OCI-LY1 (cell line): ENCODE measurements around the gene KCTD16.

Source experiments
- H2AFZ ChIP-seq: fragments of 200-600 bp; sonication (generic), shearing (Covaris generic); 2 replicates; pipeline ENCODE4 v1.6.0; 2014; ENCODE audit warnings: antibody characterized with exemption, mild to moderate bottlenecking, low read length
- H3F3A ChIP-seq: fragments of 200-600 bp; sonication (generic), shearing (Covaris generic); 2 replicates; pipeline ENCODE4 v1.6.0; 2014; ENCODE audit warnings: mild to moderate bottlenecking, antibody characterized with exemption, low read length, moderate library complexity; ENCODE audit not compliant: insufficient read depth
- H3K27ac ChIP-seq: fragments of 200-600 bp; sonication (generic); 2 replicates; pipeline ENCODE4 v1.5.1; 2014; ENCODE audit warnings: low read length, mixed run types, mild to moderate bottlenecking, low read depth; ENCODE audit not compliant: poor library complexity, severe bottlenecking
- H3K27me3 ChIP-seq: fragments of 200-600 bp; sonication (generic); 2 replicates; pipeline ENCODE4 v1.6.0; 2014; ENCODE audit warnings: antibody characterized with exemption, mild to moderate bottlenecking, low read length, moderate library complexity; ENCODE audit not compliant: insufficient read depth
- H3K36me3 ChIP-seq: fragments of 200-600 bp; sonication (generic); 2 replicates; pipeline ENCODE4 v1.6.1; 2014; ENCODE audit warnings: mild to moderate bottlenecking, antibody characterized with exemption, low read length, moderate library complexity, mixed read lengths; ENCODE audit not compliant: insufficient read depth
- H3K4me1 ChIP-seq: fragments of 200-600 bp; sonication (generic); 2 replicates; pipeline ENCODE4 v1.5.1; 2014; ENCODE audit warnings: mild to moderate bottlenecking, low read length, moderate library complexity; ENCODE audit not compliant: insufficient read depth, severe bottlenecking
- H3K4me2 ChIP-seq: fragments of 200-600 bp; sonication (generic), shearing (Covaris generic); 2 replicates; pipeline ENCODE4 v1.6.1; 2014; ENCODE audit warnings: low read length
- H3K4me3 ChIP-seq: fragments of 200-600 bp; sonication (generic); 2 replicates; pipeline ENCODE4 v1.5.1; 2014; ENCODE audit warnings: low read length, low read depth, mild to moderate bottlenecking, mixed read lengths; ENCODE audit not compliant: poor library complexity, severe bottlenecking
- H3K79me2 ChIP-seq: fragments of 200-600 bp; shearing (Covaris generic); 2 replicates; pipeline ENCODE4 v1.6.1; 2016; ENCODE audit warnings: mixed run types, low read length, mixed read lengths; ENCODE audit not compliant: insufficient read depth
- H3K9ac ChIP-seq: fragments of 200-600 bp; sonication (generic), shearing (Covaris generic); 2 replicates; pipeline ENCODE4 v1.6.1; 2014; ENCODE audit warnings: mild to moderate bottlenecking, low read length, mixed read lengths
- H3K9me2 ChIP-seq: fragments of 200-600 bp; sonication (generic), shearing (Covaris generic); 2 replicates; pipeline ENCODE4 v1.6.1; 2014; ENCODE audit warnings: low read depth, mild to moderate bottlenecking, low read length, mixed read lengths
- H3K9me3 ChIP-seq: fragments of 200-600 bp; shearing (Covaris generic); 2 replicates; pipeline ENCODE4 v1.6.1; 2014; ENCODE audit warnings: low read length, mixed read lengths
- H4K20me1 ChIP-seq: fragments of 200-600 bp; sonication (generic), shearing (Covaris generic); 2 replicates; pipeline ENCODE4 v1.6.0; 2016; ENCODE audit warnings: mild to moderate bottlenecking, low read length; ENCODE audit not compliant: insufficient read depth
- EZH2 ChIP-seq: fragments of 200-600 bp; sonication (generic), shearing (Covaris generic); IDR thresholded peaks from 2 replicates; pipeline ENCODE4 v1.8.0; 2017; ENCODE audit warnings: borderline replicate concordance, mixed run types, mild to moderate bottlenecking, antibody characterized with exemption, low read length, moderate library complexity, mixed read lengths
- TF ChIP-seq, protein P1 (sequence below): fragments of 200-600 bp; sonication (generic), shearing (Covaris generic); IDR thresholded peaks from 2 replicates; pipeline ENCODE4 v1.5.1; 2017; ENCODE audit warnings: mild to moderate bottlenecking, antibody characterized with exemption, low read length, moderate library complexity, mixed read lengths

KCTD16 gene

DNA sequence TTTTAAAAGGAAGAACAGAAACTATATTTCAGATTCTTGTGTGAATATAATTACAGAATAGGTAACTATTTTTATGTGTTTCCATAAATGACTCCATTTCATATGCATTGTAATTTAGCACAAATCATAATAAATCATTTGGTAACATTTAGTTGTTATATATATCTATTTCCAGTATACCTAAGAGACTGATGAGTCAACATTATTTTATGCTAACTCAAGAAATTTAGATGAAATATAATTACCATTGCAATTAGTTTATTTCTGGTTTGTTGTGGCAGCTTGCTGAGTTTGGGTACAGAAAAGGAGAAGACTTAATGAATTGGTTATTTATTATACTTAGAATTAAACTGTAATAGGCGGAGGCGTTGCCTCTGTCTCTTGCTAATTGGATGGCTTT lies 314.9 kb downstream of the KCTD16 start:
- Histone ChIP-seq H3F3A (no peaks in the 10 kb centered on the region), H3K4me1 (no peaks in the 10 kb centered on the region), H3K27ac (no peak overlapping the region), H3K27me3 (no peaks in the 10 kb centered on the region), H3K79me2 (no peaks in the 10 kb centered on the region), H3K9ac (no peak overlapping the region), H3K36me3 (no peaks in the 10 kb centered on the region), H4K20me1 (no peaks in the 10 kb centered on the region), H3K4me3 (no peak overlapping the region), H2AFZ (no peak overlapping the region), H3K9me3 (no peaks in the 10 kb centered on the region), H3K4me2 (no peak overlapping the region), H3K9me2 (no peaks in the 10 kb centered on the region)
- TF ChIP-seq EZH2, result no peak
- TF ChIP-seq, protein P1, sequence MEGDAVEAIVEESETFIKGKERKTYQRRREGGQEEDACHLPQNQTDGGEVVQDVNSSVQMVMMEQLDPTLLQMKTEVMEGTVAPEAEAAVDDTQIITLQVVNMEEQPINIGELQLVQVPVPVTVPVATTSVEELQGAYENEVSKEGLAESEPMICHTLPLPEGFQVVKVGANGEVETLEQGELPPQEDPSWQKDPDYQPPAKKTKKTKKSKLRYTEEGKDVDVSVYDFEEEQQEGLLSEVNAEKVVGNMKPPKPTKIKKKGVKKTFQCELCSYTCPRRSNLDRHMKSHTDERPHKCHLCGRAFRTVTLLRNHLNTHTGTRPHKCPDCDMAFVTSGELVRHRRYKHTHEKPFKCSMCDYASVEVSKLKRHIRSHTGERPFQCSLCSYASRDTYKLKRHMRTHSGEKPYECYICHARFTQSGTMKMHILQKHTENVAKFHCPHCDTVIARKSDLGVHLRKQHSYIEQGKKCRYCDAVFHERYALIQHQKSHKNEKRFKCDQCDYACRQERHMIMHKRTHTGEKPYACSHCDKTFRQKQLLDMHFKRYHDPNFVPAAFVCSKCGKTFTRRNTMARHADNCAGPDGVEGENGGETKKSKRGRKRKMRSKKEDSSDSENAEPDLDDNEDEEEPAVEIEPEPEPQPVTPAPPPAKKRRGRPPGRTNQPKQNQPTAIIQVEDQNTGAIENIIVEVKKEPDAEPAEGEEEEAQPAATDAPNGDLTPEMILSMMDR, result no peak

DNA sequence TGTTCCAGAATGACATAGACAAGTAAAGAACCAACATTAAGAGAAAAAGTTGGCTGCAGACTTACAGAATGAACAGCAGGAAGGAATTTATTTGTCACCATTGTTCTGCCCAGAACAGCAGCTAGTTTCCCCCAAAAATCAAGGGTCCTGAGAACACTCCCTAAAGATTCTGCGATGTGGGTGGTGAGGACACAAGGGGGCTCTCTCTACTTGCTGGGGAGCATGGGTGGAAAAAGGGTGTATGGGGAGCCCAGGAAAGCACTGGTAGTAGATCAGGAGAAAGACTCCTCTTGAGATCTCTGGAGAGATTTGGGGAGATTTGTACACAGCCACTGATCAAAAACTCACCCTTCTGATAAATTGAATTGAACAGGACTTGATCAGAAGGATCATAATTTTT lies 316.5 kb downstream of the KCTD16 start:
- Histone ChIP-seq H3K36me3 (no peaks in the 10 kb centered on the region), H3F3A (no peaks in the 10 kb centered on the region), H3K4me2 (no peak overlapping the region), H3K4me1 (no peaks in the 10 kb centered on the region), H3K79me2 (no peaks in the 10 kb centered on the region), H3K27ac (no peak overlapping the region), H3K9me2 (no peaks in the 10 kb centered on the region), H3K27me3 (no peaks in the 10 kb centered on the region), H3K9me3 (no peaks in the 10 kb centered on the region), H2AFZ (no peak overlapping the region), H3K4me3 (no peak overlapping the region), H4K20me1 (no peaks in the 10 kb centered on the region), H3K9ac (no peak overlapping the region)
- TF ChIP-seq EZH2, result no peak
- TF ChIP-seq, protein P1, result peak; percentile 20; the same call in 1 of the 2 replicates

GRCh38 chr5:144487761-144488160 lies 317.1 kb downstream of the KCTD16 start:
- Histone ChIP-seq H3K36me3 (no peaks in the 10 kb centered on the region), H3K9ac (no peak overlapping the region), H3K4me3 (no peak overlapping the region), H3K9me2 (no peaks in the 10 kb centered on the region), H3K27ac (no peak overlapping the region), H3K27me3 (no peaks in the 10 kb centered on the region), H2AFZ (no peak overlapping the region), H3K4me1 (no peaks in the 10 kb centered on the region), H3K4me2 (no peak overlapping the region), H3K79me2 (no peaks in the 10 kb centered on the region), H4K20me1 (no peaks in the 10 kb centered on the region), H3F3A (no peaks in the 10 kb centered on the region), H3K9me3 (no peaks in the 10 kb centered on the region)
- TF ChIP-seq, protein P1, result no peak
- no peak for TF ChIP-seq EZH2
